HepG2 (cell line): ENCODE results near the gene PLEKHG2. TPM values are rescaled to one million over a fixed set of nuclear protein-coding genes. Genes with fewer than 3 reads are reported as not detected.
A peak's percentile ranks its signal among the peaks of the same experiment; 100 is the strongest.

Experiments used
- ATAC-seq: fragments of 200-7000 bp; cut with Tn5 transposase; 3 replicates; pipeline ENCODE4 v1.9.1; 2020; ENCODE audit warnings: mild to moderate bottlenecking, moderate library complexity
- BruUV-seq: library from RNA; stranded (reverse); fragments of 400-500 nt; replicated peaks from 2 replicates; lab custom pipeline; 2021; lab: Mats Ljungman, UMichigan
- CTCF ChIA-PET: fragments of 300-600 bp; formaldehyde crosslinking; extraction: SDS; loops from one replicate; lab custom pipeline; 2021; ENCODE audit warnings: low total read pairs, inconsistent platforms, low intra/inter-chr PET ratio; lab: Yijun Ruan, JAX
- POLR2A ChIA-PET: fragments of 350-600 bp; sonication (Branson Sonifier 250); formaldehyde crosslinking; loops from one replicate; lab custom pipeline; 2020; ENCODE audit warnings: antibody characterized with exemption, inconsistent platforms; lab: Yijun Ruan, JAX
- DNase-seq: peaks from one replicate; pipeline ENCODE4 v3.0.0-alpha.2; 2015; ENCODE audit warnings: low spot score
- FAIRE-seq: peaks from 3 replicates; lab custom pipeline; 2011; peaks lifted over from hg19 to GRCh38; lab: Jason Lieb, UNC
- H2AFZ ChIP-seq: one replicate; pipeline ENCODE4 v1.6.1; 2011; ENCODE audit warnings: low read length, inconsistent platforms
- H3K27ac ChIP-seq: fragments of 300-600 bp; 3 replicates; pipeline ENCODE4 v1.8.0; 2011; ENCODE audit warnings: mixed run types, mild to moderate bottlenecking, mixed read lengths, low read length, inconsistent platforms; ENCODE audit not compliant: insufficient read depth; ENCODE audit errors: extremely low read length
- H3K27me3 ChIP-seq, 2 experiments: fragments of 200-600 bp in 1 of 2; 2 replicates in 1 of 2; 3 replicates in 1 of 2; pipeline versions ENCODE4 v1.6.0 to v1.8.0; 2011; ENCODE audit warnings: low read length in 2 of 2, mild to moderate bottlenecking in 2 of 2, moderate library complexity in 2 of 2, inconsistent platforms in 1 of 2; ENCODE audit not compliant: insufficient read depth in 2 of 2, control insufficient read depth in 1 of 2
- H3K36me3 ChIP-seq, 2 experiments: fragments of 200-600 bp in 1 of 2; replicated peaks in 1 of 2; 2 replicates in 1 of 2; 3 replicates in 1 of 2; pipeline versions ENCODE4 v1.5.1 to v1.8.0; 2011; ENCODE audit warnings: low read length in 2 of 2, inconsistent platforms in 1 of 2; ENCODE audit not compliant: insufficient read depth in 2 of 2, control insufficient read depth in 1 of 2
- H3K4me1 ChIP-seq: 2 replicates; pipeline ENCODE4 v1.5.1; 2012; ENCODE audit warnings: low read length, inconsistent platforms; ENCODE audit not compliant: insufficient read depth
- H3K4me2 ChIP-seq: 2 replicates; pipeline ENCODE4 v1.6.0; 2011; ENCODE audit warnings: low read depth, low read length, inconsistent platforms
- H3K4me3 ChIP-seq, 3 experiments: fragments of 200-600 bp in 1 of 3; sonication (generic), shearing (Covaris generic) in 1 of 3; replicated peaks in 1 of 3; 2 replicates each; pipeline ENCODE4 v1.5.1; 2011 to 2016; ENCODE audit warnings: low read length in 3 of 3, inconsistent platforms in 2 of 3, low read depth in 2 of 3, mild to moderate bottlenecking in 2 of 3, control low read depth in 1 of 3, mixed read lengths in 1 of 3; ENCODE audit not compliant: insufficient read depth in 1 of 3
- H3K79me2 ChIP-seq: one replicate; pipeline ENCODE4 v1.6.1; 2011; ENCODE audit warnings: low read length, inconsistent platforms; ENCODE audit not compliant: insufficient read depth
- H3K9ac ChIP-seq: 2 replicates; pipeline ENCODE4 v1.6.0; 2011; ENCODE audit warnings: mild to moderate bottlenecking, low read depth, low read length, inconsistent platforms; ENCODE audit not compliant: insufficient read depth
- H3K9me3 ChIP-seq: 2 replicates; pipeline ENCODE4 v1.5.1; 2012; ENCODE audit warnings: mild to moderate bottlenecking, low read length
- H4K20me1 ChIP-seq: 2 replicates; pipeline ENCODE4 v1.6.0; 2011; ENCODE audit warnings: inconsistent platforms, mild to moderate bottlenecking, low read length, moderate library complexity; ENCODE audit not compliant: insufficient read depth
- ATRX ChIP-seq: sonication (generic); formaldehyde crosslinking; IDR thresholded peaks from 2 replicates; pipeline ENCODE4 v1.4.0; 2020; ENCODE audit warnings: missing genetic modification reagents, borderline replicate concordance
- EP300 ChIP-seq, 3 experiments: sonication (generic) in 1 of 3; formaldehyde crosslinking in 1 of 3; IDR thresholded peaks; 2 replicates each; pipeline versions ENCODE4 v1.5.1 to v1.6.1; 2011 to 2020; ENCODE audit warnings: low read depth in 2 of 3, low read length in 2 of 3, borderline replicate concordance in 1 of 3, improper control_type of control experiment in 1 of 3, mild to moderate bottlenecking in 1 of 3, missing genetic modification reagents in 1 of 3, moderate library complexity in 1 of 3
- FOXA1 ChIP-seq, 2 experiments: fragments of 450-650 bp in 1 of 2; sonication (generic) in 1 of 2; formaldehyde crosslinking in 1 of 2; IDR thresholded peaks; 2 replicates each; pipeline versions ENCODE4 v1.4.0 to v1.6.1; 2016 to 2020; ENCODE audit warnings: missing genetic modification reagents in 1 of 2
- HES4 ChIP-seq: sonication (generic); formaldehyde crosslinking; IDR thresholded peaks from 2 replicates; pipeline ENCODE4 v1.9.0; 2021; ENCODE audit warnings: mild to moderate bottlenecking, missing genetic modification reagents, borderline replicate concordance
- HOXA5 ChIP-seq: sonication (generic); formaldehyde crosslinking; IDR thresholded peaks from 2 replicates; pipeline ENCODE4 v1.4.0; 2020; ENCODE audit warnings: missing genetic modification reagents
- KDM2A ChIP-seq: sonication (generic); formaldehyde crosslinking; IDR thresholded peaks from 2 replicates; pipeline ENCODE4 v1.4.0; 2020; ENCODE audit warnings: low read depth, missing genetic modification reagents, borderline replicate concordance
- KDM3A ChIP-seq: IDR thresholded peaks from 2 replicates; pipeline ENCODE4 v1.6.1; 2018; ENCODE audit warnings: low read depth, missing compliant biosample characterization
- MIER3 ChIP-seq: IDR thresholded peaks from 2 replicates; pipeline ENCODE4 v1.6.1; 2016; ENCODE audit warnings: missing compliant biosample characterization, borderline replicate concordance
- MXD1 ChIP-seq: sonication (generic); formaldehyde crosslinking; IDR thresholded peaks from 2 replicates; pipeline ENCODE4 v1.4.0; 2020; ENCODE audit warnings: mild to moderate bottlenecking, missing genetic modification reagents
- SAP130 ChIP-seq: IDR thresholded peaks from 2 replicates; pipeline ENCODE4 v1.6.1; 2016; ENCODE audit warnings: low read depth
- SRSF4 ChIP-seq: fragments of 200-400 bp; formaldehyde crosslinking; IDR thresholded peaks from one replicate; pipeline ENCODE4 v1.6.1; 2018; ENCODE audit warnings: mild to moderate bottlenecking, low read depth, low read length, moderate library complexity; ENCODE audit not compliant: poor library complexity, severe bottlenecking
- ZNF280D ChIP-seq: sonication (generic); formaldehyde crosslinking; IDR thresholded peaks from 2 replicates; pipeline ENCODE4 v1.5.1; 2020; ENCODE audit warnings: mild to moderate bottlenecking, missing genetic modification reagents
- ZNF430 ChIP-seq: sonication (generic); formaldehyde crosslinking; IDR thresholded peaks from 2 replicates; pipeline ENCODE4 v1.9.0; 2021; ENCODE audit warnings: mild to moderate bottlenecking, missing genetic modification reagents
- ZNF501 ChIP-seq: sonication (generic); formaldehyde crosslinking; IDR thresholded peaks from 2 replicates; pipeline ENCODE4 v1.5.1; 2020; ENCODE audit warnings: mild to moderate bottlenecking, moderate library complexity, missing genetic modification reagents
- ZNF746 ChIP-seq: sonication (generic); formaldehyde crosslinking; IDR thresholded peaks from 2 replicates; pipeline ENCODE4 v1.8.0; 2022; ENCODE audit warnings: mild to moderate bottlenecking, missing genetic modification reagents
- ZSCAN30 ChIP-seq: sonication (generic); formaldehyde crosslinking; IDR thresholded peaks from 2 replicates; pipeline ENCODE4 v1.5.0; 2020; ENCODE audit warnings: mild to moderate bottlenecking, missing genetic modification reagents
- WGBS: methylation state at CpG from one replicate; pipeline ENCODE4 v1.1.6; 2017; ENCODE audit warnings: low lambda C conversion rate; 5-methylcytosine and 5-hydroxymethylcytosine counted together
- in situ Hi-C: cut with HindIII; loops from 2 replicates; pipeline ENCODE4 v1.10.0; 2017; ENCODE audit warnings: low pct_unique_long_range_greater_than_20kb; ENCODE audit not compliant: extremely low pct_ligation_motif_present
- intact Hi-C: fragments of 100-400 bp; cut with micrococcal nuclease; formaldehyde crosslinking; loops from one replicate; pipeline ENCODE4 v1.10.0; 2022; ENCODE audit not compliant: unreplicated experiment
- polyA plus RNA-seq, 8 experiments: library from polyadenylated mRNA; depleted of rRNA in 3 of 8; stranded (reverse) in 7 of 8; unstranded in 1 of 8; fragments of >200 nt; fragmentation: Illumina TruSeq in 4 of 8; extraction: Trizol in 4 of 8; gene quantifications; 2 replicates each; pipeline versions ENCODE4 v1.2.1 to v1.2.3, GENCODE V29; 2011 to 2016; ENCODE audit warnings: low read depth in 4 of 8, missing spikeins in 1 of 8, mixed read lengths in 1 of 8; ENCODE audit not compliant: insufficient read depth in 1 of 8
- total RNA-seq, 5 experiments: library from RNA; depleted of rRNA; stranded (reverse); fragments of >200 nt; fragmentation: Illumina TruSeq; extraction: Trizol; gene quantifications; 2 replicates each; pipeline ENCODE4 v1.2.3, GENCODE V29; 2016; ENCODE audit warnings: low read depth in 1 of 5

Gene PLEKHG2
- total and polyA plus RNA-seq, 2 of the 13 experiments (the other 11 are each of a cell fraction or from before 2014, with no cell fraction given): 3.6 to 6.8 TPM

GRCh38 chr19:39427707-39428106, 15.2 kb downstream of the PLEKHG2 start (continued):
- TF ChIP-seq HES4 (CRISPR knock-in tag): 0 out of 2 replicates have a peak, but pooled peaks have one; percentile 38
- TF ChIP-seq, all 625 proteins: peak for 8

- Histone ChIP-seq H3K4me1 (peaks cover 52% of the 10 kb centered on the region), H4K20me1 (peaks cover 7% of the 10 kb centered on the region), H3K9me3 (no peaks in the 10 kb centered on the region), H3K79me2 (peaks cover 2% of the 10 kb centered on the region), H3K27ac (peak overlapping the region; percentile 62), H3K4me3 (peak overlapping the region; percentile 33 to 72 (median 52)), H3K9ac (peak overlapping the region; percentile 70), H3K4me2 (peak overlapping the region; percentile 99), H3K27me3 (no peaks in the 10 kb centered on the region), H3K36me3 (peaks cover 6 to 13% of the 10 kb centered on the region in 2 experiments; a peak in 4 of 5 replicates), H2AFZ (peak overlapping the region; percentile 69)
- in situ Hi-C loops: no loop called here
- FAIRE-seq (peak; percentile 53), ATAC-seq (peak; percentile 80), DNase-seq (peak; percentile 66)
- ChIA-PET POLR2A (interaction anchor here (0.7 to 5.7 kb wide), 13 partner anchors 7 to 52 kb away, joined by 3 to 44 read pairs (median 16); partner anchors contain the start of genes MED29, PAF1, PLEKHG2 and RPS16), CTCF (no interaction called here)
- BruUV-seq: no TSS peak
- 6% methylated on average over 15 of the region's 23 CpGs for WGBS
- intact Hi-C loops: no loop called here
- no peak for TF ChIP-seq EP300 (IDR thresholded peaks at IDR 0.05; ENCODE audit: low read depth in 2 of 2, low read length in 2 of 2)
- no peak for TF ChIP-seq EP300 (CRISPR knock-in tag; IDR thresholded peaks at IDR 0.05; ENCODE audit: borderline replicate concordance)
- TF ChIP-seq MXD1 (CRISPR knock-in tag): no peak
- TF ChIP-seq ZSCAN30 (CRISPR knock-in tag): no peak
- TF ChIP-seq ZNF430 (CRISPR knock-in tag): 0 out of 2 replicates have a peak, but pooled peaks have one; percentile 69
- no peak for TF ChIP-seq ZNF746 (CRISPR knock-in tag)
- no peak for TF ChIP-seq SRSF4
- TF ChIP-seq KDM2A: peak; percentile 54; the same call in 1 of the 2 replicates
- TF ChIP-seq ZNF501 (CRISPR knock-in tag): peak; percentile 53
- TF ChIP-seq MIER3 (CRISPR knock-in tag): no peak
- 0 out of 2 replicates have a peak, but pooled peaks have one; percentile 11 for TF ChIP-seq HOXA5 (CRISPR knock-in tag)
- TF ChIP-seq SAP130 (CRISPR knock-in tag): peak; percentile 38
- TF ChIP-seq ATRX (CRISPR knock-in tag): no peak
- no peak for TF ChIP-seq FOXA1 (IDR thresholded peaks at IDR 0.05)
- TF ChIP-seq FOXA1 (CRISPR knock-in tag; IDR thresholded peaks at IDR 0.05): peak; percentile 63
- peak; percentile 75; the same call in 1 of the 2 replicates for TF ChIP-seq ZNF280D
- TF ChIP-seq KDM3A (CRISPR knock-in tag): no peak
Observed at GRCh38 chr19:39428283-39429112, 16.0 kb downstream of the PLEKHG2 start.
